WTC11 (cell line): ENCODE measurements around the gene RBM39. TPM values are rescaled to one million over a fixed set of nuclear protein-coding genes. Genes with fewer than 3 reads are reported as not detected.

Source experiments
- ATAC-seq: fragments of 200-7000 bp; cut with Tn5 transposase; 2 replicates; pipeline ENCODE4 v1.10.0; 2021; ENCODE audit warnings: mild to moderate bottlenecking, moderate library complexity
- CTCF ChIA-PET: fragments of 300-600 bp; sonication (Branson Sonifier 250); formaldehyde crosslinking; loops from one replicate; lab custom pipeline; 2021; ENCODE audit warnings: antibody characterized with exemption; lab: Charles Lee
- POLR2A ChIA-PET: fragments of 350-600 bp; sonication (Branson Sonifier 250); formaldehyde crosslinking; loops from one replicate; lab custom pipeline; 2021; ENCODE audit warnings: antibody characterized with exemption; lab: Charles Lee
- DNase-seq: peaks from one replicate; pipeline ENCODE4 v3.0.0; 2021; ENCODE audit warnings: low spot score
- H3K27ac Mint-ChIP-seq: 2 replicates; pipeline ENCODE4 v1.8.0; 2021; ENCODE audit warnings: mixed read lengths
- H3K27me3 Mint-ChIP-seq: 2 replicates; pipeline ENCODE4 v1.8.0; 2021; ENCODE audit warnings: low read depth, mild to moderate bottlenecking, moderate library complexity, mixed read lengths
- H3K36me3 Mint-ChIP-seq: 2 replicates; pipeline ENCODE4 v1.8.0; 2021; ENCODE audit warnings: mixed read lengths
- H3K4me1 Mint-ChIP-seq: 2 replicates; pipeline ENCODE4 v1.8.0; 2022; ENCODE audit warnings: mixed read lengths
- H3K4me3 Mint-ChIP-seq: 2 replicates; pipeline ENCODE4 v1.8.0; 2021; ENCODE audit warnings: mild to moderate bottlenecking, moderate library complexity, mixed read lengths
- H3K9me3 Mint-ChIP-seq: 2 replicates; pipeline ENCODE4 v1.8.0; 2021; ENCODE audit warnings: mixed read lengths
- AR ChIP-seq: fragments of 250-450 bp; sonication (Bioruptor Pico); IDR thresholded peaks from 2 replicates; pipeline ENCODE4 v1.9.0; 2021; ENCODE audit warnings: mild to moderate bottlenecking
- E2F5 ChIP-seq: sonication (generic); formaldehyde crosslinking; IDR thresholded peaks from 2 replicates; pipeline ENCODE4 v1.8.1; 2022; ENCODE audit warnings: mild to moderate bottlenecking, moderate library complexity, missing genetic modification reagents
- EMX1 ChIP-seq: fragments of 250-450 bp; sonication (Bioruptor Pico); IDR thresholded peaks from 2 replicates; pipeline ENCODE4 v1.8.0; 2021; ENCODE audit warnings: mild to moderate bottlenecking
- ESRRA ChIP-seq: sonication (generic); formaldehyde crosslinking; IDR thresholded peaks from 2 replicates; pipeline ENCODE4 v1.8.1; 2022; ENCODE audit warnings: mild to moderate bottlenecking, missing genetic modification reagents, borderline replicate concordance
- FOXK1 ChIP-seq: sonication (generic); formaldehyde crosslinking; IDR thresholded peaks from 2 replicates; pipeline ENCODE4 v1.8.0; 2022; ENCODE audit warnings: mild to moderate bottlenecking, moderate library complexity, missing genetic modification reagents
- GABPB1 ChIP-seq: sonication (generic); formaldehyde crosslinking; IDR thresholded peaks from 2 replicates; pipeline ENCODE4 v1.8.1; 2023; ENCODE audit warnings: mild to moderate bottlenecking, missing genetic modification reagents
- NFYB ChIP-seq: sonication (generic); formaldehyde crosslinking; conservative IDR thresholded peaks from 2 replicates; pipeline ENCODE4 v1.8.0; 2022; ENCODE audit warnings: low read depth, missing genetic modification reagents
- PRRX2 ChIP-seq: fragments of 250-450 bp; sonication (Bioruptor Pico); IDR thresholded peaks from 2 replicates; pipeline ENCODE4 v1.8.0; 2021; ENCODE audit warnings: mild to moderate bottlenecking
- SOX15 ChIP-seq: fragments of 250-450 bp; sonication (Bioruptor Pico); IDR thresholded peaks from 2 replicates; pipeline ENCODE4 v1.9.0; 2021; ENCODE audit warnings: mild to moderate bottlenecking
- TCF7 ChIP-seq: sonication (generic); formaldehyde crosslinking; IDR thresholded peaks from 2 replicates; pipeline ENCODE4 v1.8.0; 2022; ENCODE audit warnings: mild to moderate bottlenecking, low read depth, missing genetic modification reagents, moderate library complexity
- ZNF281 ChIP-seq: sonication (generic); formaldehyde crosslinking; IDR thresholded peaks from 2 replicates; pipeline ENCODE4 v1.8.0; 2023; ENCODE audit warnings: mild to moderate bottlenecking, missing genetic modification reagents
- ZNF425 ChIP-seq: fragments of 250-450 bp; sonication (Bioruptor Pico); conservative IDR thresholded peaks from 2 replicates; pipeline ENCODE4 v1.9.0; 2021; ENCODE audit warnings: mild to moderate bottlenecking
- total RNA-seq: library from RNA; stranded (reverse); gene quantifications from 3 replicates; pipeline ENCODE4 v1.2.3, GENCODE V29; 2021

The RBM39 gene
- total RNA-seq, 1 experiment from 2014 or later = 231 TPM

- TF ChIP-seq GABPB1 (CRISPR knock-in tag) (no peak), EMX1 (CRISPR knock-in tag) (no peak), ZNF425 (CRISPR knock-in tag) (no peak), AR (no peak), TCF7 (no peak), SOX15 (CRISPR knock-in tag) (no peak)
These were observed 31.2 kb upstream of the RBM39 start (continued) for GRCh38 chr20:35773154-35773751.

- H3K36me3 Mint-ChIP-seq = peaks cover 8% of the 10 kb centered on the region
- H3K27ac Mint-ChIP-seq = peak overlapping the region; percentile 67
- H3K27me3 Mint-ChIP-seq = peaks cover 20% of the 10 kb centered on the region
- no peak for DNase-seq
- TF ChIP-seq FOXK1 (CRISPR knock-in tag) (no peak), E2F5 (CRISPR knock-in tag) (no peak), ZNF281 (no peak), PRRX2 (CRISPR knock-in tag) (no peak), NFYB (CRISPR knock-in tag) (no peak), ESRRA (CRISPR knock-in tag) (no peak)
- H3K4me1 Mint-ChIP-seq = peaks cover 53% of the 10 kb centered on the region
- H3K9me3 Mint-ChIP-seq = peaks cover 7% of the 10 kb centered on the region
- no peak for ATAC-seq
- POLR2A ChIA-PET = interaction anchor here (0.7 to 2.3 kb wide), 5 partner anchors 28 to 181 kb away, joined by 3 to 44 read pairs (median 7); partner anchors contain the start of genes RBM39 and SCAND1
- H3K4me3 Mint-ChIP-seq = peak overlapping the region; percentile 91
- CTCF ChIA-PET = interaction anchor here (0.5 to 4.7 kb wide), 3 partner anchors 30 to 1063 kb away, joined by 4 to 20 read pairs (median 5); partner anchors contain the start of gene RBM39
These were observed 30.6 kb upstream of the RBM39 start for GRCh38 chr20:35772563-35773058.
